NT2/D1 (cell line): ENCODE data around the gene RDH11.

Source experiments
- SUZ12 ChIP-seq: IDR thresholded peaks from 2 replicates; pipeline ENCODE4 v1.6.1; 2011; ENCODE audit not compliant: insufficient read length, insufficient read depth; ENCODE audit errors: extremely low read depth
- YY1 ChIP-seq: IDR thresholded peaks from 2 replicates; pipeline ENCODE4 v1.6.1; 2011; ENCODE audit not compliant: insufficient read length, insufficient read depth
- ZNF274 ChIP-seq: IDR thresholded peaks from 2 replicates; pipeline ENCODE4 v1.6.1; 2011; ENCODE audit warnings: mild to moderate bottlenecking, low read depth, low read length

DNA sequence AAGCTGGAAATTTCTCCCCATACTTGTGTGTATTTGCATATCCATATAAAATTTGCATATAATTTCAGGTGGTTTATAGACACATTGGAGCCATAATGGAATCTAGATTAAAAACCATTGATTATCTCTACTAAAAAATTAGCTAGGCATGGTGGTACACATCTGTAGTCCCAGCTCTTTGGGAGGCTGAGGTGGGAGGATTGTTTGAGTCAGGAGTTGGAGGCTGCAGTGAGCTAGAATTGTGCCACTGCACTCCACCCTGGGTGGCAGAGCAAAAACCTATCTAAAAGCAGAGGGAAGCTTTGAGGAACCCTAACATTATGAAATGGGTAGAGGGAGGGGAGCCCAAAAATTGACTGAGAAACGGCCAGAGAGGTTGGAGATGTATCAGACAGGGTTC lies 2.6 kb upstream of the RDH11 start:
- no peak for TF ChIP-seq YY1
- TF ChIP-seq SUZ12 = no peak
- no peak for TF ChIP-seq ZNF274
